ENCODE measurements around the gene C9orf40. TPM values are rescaled to one million over a fixed set of nuclear protein-coding genes. Genes with fewer than 3 reads are reported as not detected.

The C9orf40 gene
- 3.8 and 8.1 TPM in 2 replicates for total RNA-seq

GRCh38 chr9:74952201-74953151, at the start of gene C9orf40:
C9orf40 (minus strand) TSS chr9:74952912; CDS start chr9:74952611, 301 bp downstream.

Other genes starting within 250 kb of the C9orf40 start
- gene TRPM6, start 65.0 kb downstream of the C9orf40 start, total RNA-seq, result 1.8 and 2.3 TPM in 2 replicates
- gene CARNMT1, start 75.4 kb upstream of the C9orf40 start, total RNA-seq, result 17.1 and 17.8 TPM in 2 replicates
- 30.9 and 36.1 TPM in 2 replicates for gene NMRK1, start 135.2 kb upstream of the C9orf40 start, total RNA-seq
- gene OSTF1, start 135.6 kb upstream of the C9orf40 start, total RNA-seq, result 108 and 111 TPM in 2 replicates

All from bladder microvascular endothelial cell (primary cell).